ENCODE data around the gene FAM181A. TPM values are rescaled to one million over a fixed set of nuclear protein-coding genes. Genes with fewer than 3 reads are reported as not detected.

Gene FAM181A
- total RNA-seq, 1 donor from 2014 or later: not detected

- no peak for DNase-seq (ENCODE audit: low spot score)
These were observed 33.8 kb downstream of the FAM181A start for GRCh38 chr14:93960774-93961438.

GRCh38 chr14:93961620-93962019 lies 34.5 kb downstream of the FAM181A start:
- DNase-seq (ENCODE audit: low spot score): no peak

GRCh38 chr14:93962701-93963601 lies 35.8 kb downstream of the FAM181A start:
- no peak for DNase-seq (ENCODE audit: low spot score)

- DNase-seq (ENCODE audit: low spot score): no peak
These were observed 36.5 kb downstream of the FAM181A start for GRCh38 chr14:93963692-93964091.

GRCh38 chr14:93964281-93964680 lies 37.1 kb downstream of the FAM181A start:
- no peak for DNase-seq (ENCODE audit: low spot score)

- no peak for DNase-seq (ENCODE audit: low spot score)
These were observed 37.7 kb downstream of the FAM181A start for GRCh38 chr14:93964820-93965286.

GRCh38 chr14:93965287-93965821 lies 38.2 kb downstream of the FAM181A start:
- no peak for DNase-seq (ENCODE audit: low spot score)

GRCh38 chr14:93965946-93966474 lies 38.9 kb downstream of the FAM181A start:
- DNase-seq (ENCODE audit: low spot score): no peak

GRCh38 chr14:93967637-93968250 lies 40.6 kb downstream of the FAM181A start:
- DNase-seq (ENCODE audit: low spot score): no peak

- DNase-seq (ENCODE audit: low spot score): no peak
These were observed 42.1 kb downstream of the FAM181A start for GRCh38 chr14:93969082-93969828.

GRCh38 chr14:93970585-93970964 lies 43.4 kb downstream of the FAM181A start:
- no peak for DNase-seq (ENCODE audit: low spot score)

- no peak for DNase-seq (ENCODE audit: low spot score)
These were observed 44.0 kb downstream of the FAM181A start for GRCh38 chr14:93970965-93971634.

- no peak for DNase-seq (ENCODE audit: low spot score)
These were observed 44.5 kb downstream of the FAM181A start for GRCh38 chr14:93971635-93972027.

GRCh38 chr14:93972618-93973205 lies 45.6 kb downstream of the FAM181A start:
- DNase-seq (ENCODE audit: low spot score): no peak

- DNase-seq (ENCODE audit: low spot score): no peak
These were observed 46.5 kb downstream of the FAM181A start for GRCh38 chr14:93973607-93974006.

- no peak for DNase-seq (ENCODE audit: low spot score)
These were observed 47.2 kb downstream of the FAM181A start for GRCh38 chr14:93974299-93974698.

- no peak for DNase-seq (ENCODE audit: low spot score)
These were observed 47.7 kb downstream of the FAM181A start for GRCh38 chr14:93974833-93975232.

GRCh38 chr14:93975791-93976476 lies 48.8 kb downstream of the FAM181A start:
- no peak for DNase-seq (ENCODE audit: low spot score)

- no peak for DNase-seq (ENCODE audit: low spot score)
These were observed 49.4 kb downstream of the FAM181A start, which contains the start of gene ASB2 for GRCh38 chr14:93976477-93977057. Gene ASB2 (minus strand): TSS chr14:93976570. CDS start chr14:93964539, 12,031 bp downstream.
